Measurements from ENCODE around the gene PAFAH2.
"Not testable (repeated sequence)": the region's sequence is repeated elsewhere in the genome, so short reads cannot be mapped to it uniquely, and the experiment has no call there.

Gene PAFAH2

DNA sequence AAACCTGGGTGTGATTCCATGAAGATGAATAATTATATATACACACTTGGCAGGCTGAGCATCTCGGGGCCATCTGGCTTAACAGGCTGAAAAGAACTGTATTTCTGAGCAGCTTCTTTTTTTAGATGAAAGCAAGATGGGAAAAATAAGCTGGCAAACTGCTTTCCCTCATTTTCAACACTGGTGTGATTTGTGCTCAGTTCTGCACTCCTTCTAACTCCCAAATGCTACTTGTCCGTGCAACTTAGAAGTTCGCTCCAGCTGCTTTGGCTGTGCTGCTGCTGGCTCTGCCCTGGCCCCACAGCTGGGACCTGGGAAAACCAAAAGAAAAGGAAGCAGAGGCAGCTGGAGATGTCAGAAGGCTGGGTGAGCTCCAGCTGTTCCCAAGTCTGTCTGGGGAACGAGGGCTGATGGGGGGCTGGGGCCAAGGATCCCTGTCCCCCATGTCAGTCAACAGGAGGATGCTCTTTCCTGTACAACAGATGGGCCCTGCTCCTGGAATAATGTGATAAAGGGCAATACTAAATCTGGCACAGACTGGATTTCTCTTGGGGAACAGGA lies 44.9 kb downstream of the PAFAH2 start:
- DNase-seq (ENCODE audit: low read depth), result no peak
- TF ChIP-seq, protein P1, sequence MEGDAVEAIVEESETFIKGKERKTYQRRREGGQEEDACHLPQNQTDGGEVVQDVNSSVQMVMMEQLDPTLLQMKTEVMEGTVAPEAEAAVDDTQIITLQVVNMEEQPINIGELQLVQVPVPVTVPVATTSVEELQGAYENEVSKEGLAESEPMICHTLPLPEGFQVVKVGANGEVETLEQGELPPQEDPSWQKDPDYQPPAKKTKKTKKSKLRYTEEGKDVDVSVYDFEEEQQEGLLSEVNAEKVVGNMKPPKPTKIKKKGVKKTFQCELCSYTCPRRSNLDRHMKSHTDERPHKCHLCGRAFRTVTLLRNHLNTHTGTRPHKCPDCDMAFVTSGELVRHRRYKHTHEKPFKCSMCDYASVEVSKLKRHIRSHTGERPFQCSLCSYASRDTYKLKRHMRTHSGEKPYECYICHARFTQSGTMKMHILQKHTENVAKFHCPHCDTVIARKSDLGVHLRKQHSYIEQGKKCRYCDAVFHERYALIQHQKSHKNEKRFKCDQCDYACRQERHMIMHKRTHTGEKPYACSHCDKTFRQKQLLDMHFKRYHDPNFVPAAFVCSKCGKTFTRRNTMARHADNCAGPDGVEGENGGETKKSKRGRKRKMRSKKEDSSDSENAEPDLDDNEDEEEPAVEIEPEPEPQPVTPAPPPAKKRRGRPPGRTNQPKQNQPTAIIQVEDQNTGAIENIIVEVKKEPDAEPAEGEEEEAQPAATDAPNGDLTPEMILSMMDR (IDR thresholded peaks at IDR 0.05; ENCODE audit: control insufficient read depth, extremely low read depth, insufficient read depth), result no peak

GRCh38 chr1:25948641-25949040 lies 49.2 kb downstream of the PAFAH2 start:
- no peak for DNase-seq (ENCODE audit: low read depth)
- H3K4me3 ChIP-seq (ENCODE audit: low read depth, low read length), result no peak overlapping the region
- TF ChIP-seq, protein P1 (IDR thresholded peaks at IDR 0.05; ENCODE audit: control insufficient read depth, extremely low read depth, insufficient read depth), result no peak

More for the DNA sequence above, 44.9 kb downstream of the PAFAH2 start:
- H3K4me3 ChIP-seq (ENCODE audit: low read depth, low read length), result no peak overlapping the region

- H3K4me3 ChIP-seq (ENCODE audit: low read depth, low read length), result no peak overlapping the region
- TF ChIP-seq, protein P1 (IDR thresholded peaks at IDR 0.05; ENCODE audit: control insufficient read depth, extremely low read depth, insufficient read depth), result no peak
- no peak for DNase-seq (ENCODE audit: low read depth)
Observed at GRCh38 chr1:25947027-25947426, 50.8 kb downstream of the PAFAH2 start.

DNA sequence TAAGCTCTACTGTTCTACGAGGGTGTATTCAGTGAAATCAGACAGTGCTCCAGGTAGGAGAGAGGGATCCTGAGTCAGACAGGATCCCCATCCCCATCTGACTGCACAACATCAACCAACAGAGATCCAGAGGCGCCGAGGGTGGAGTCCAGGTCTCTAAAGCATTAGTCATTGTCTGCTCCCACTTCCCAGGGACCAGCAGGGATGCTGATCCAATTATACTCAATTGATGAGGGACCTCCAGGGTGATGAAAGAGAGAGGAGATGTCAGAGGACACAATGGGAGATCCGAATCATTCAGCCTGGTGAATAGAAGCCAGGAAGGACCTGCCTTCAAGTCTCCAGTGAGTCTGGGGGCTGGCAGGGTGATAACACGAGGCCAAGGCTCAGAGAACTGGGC lies 52.1 kb downstream of the PAFAH2 start:
- DNase-seq (ENCODE audit: low read depth), result no peak
- TF ChIP-seq, protein P1 (IDR thresholded peaks at IDR 0.05; ENCODE audit: control insufficient read depth, extremely low read depth, insufficient read depth), result no peak
- no peak overlapping the region for H3K4me3 ChIP-seq (ENCODE audit: low read depth, low read length)

DNA sequence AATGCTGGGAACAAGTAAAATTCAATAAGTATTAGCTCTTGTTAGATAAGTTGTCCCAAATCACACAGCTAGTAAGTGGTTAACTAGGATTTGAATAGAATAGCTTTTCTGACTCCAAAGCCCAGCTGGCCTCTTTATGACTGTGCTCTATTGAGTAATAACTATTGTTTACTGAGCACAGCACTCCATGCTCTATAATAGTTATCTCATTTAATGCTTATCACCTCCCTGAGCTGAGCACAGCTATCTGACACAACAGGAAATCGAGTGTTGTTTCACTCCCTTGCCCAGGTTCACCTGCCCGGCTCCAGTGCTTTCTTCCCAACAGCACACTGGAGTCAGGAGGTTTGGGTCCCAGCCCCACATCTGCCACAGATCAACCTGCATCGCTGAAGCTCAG lies 52.9 kb downstream of the PAFAH2 start:
- DNase-seq (ENCODE audit: low read depth), result no peak
- TF ChIP-seq, protein P1 (IDR thresholded peaks at IDR 0.05; ENCODE audit: control insufficient read depth, extremely low read depth, insufficient read depth), result no peak
- H3K4me3 ChIP-seq (ENCODE audit: low read depth, low read length), result no peak overlapping the region

GRCh38 chr1:25943511-25943910 lies 54.4 kb downstream of the PAFAH2 start:
- H3K4me3 ChIP-seq (ENCODE audit: low read depth, low read length); DNase-seq (ENCODE audit: low read depth): not testable (repeated sequence)

GRCh38 chr1:25936947-25937346 lies 60.9 kb downstream of the PAFAH2 start:
- TF ChIP-seq, protein P1 (IDR thresholded peaks at IDR 0.05; ENCODE audit: control insufficient read depth, extremely low read depth, insufficient read depth), result no peak
- DNase-seq (ENCODE audit: low read depth), result no peak
- no peak overlapping the region for H3K4me3 ChIP-seq (ENCODE audit: low read depth, low read length)
